BE2C (cell line): Measurements from ENCODE around the gene EEF2K.

Source experiments
- DNase-seq: peaks from one replicate; pipeline ENCODE4 v3.0.0-alpha.2; 2020
- H3K27me3 ChIP-seq: fragments of 250-450 bp; sonication (Bioruptor Pico); 2 replicates; pipeline ENCODE4 v1.5.1; 2020; ENCODE audit warnings: mild to moderate bottlenecking
- H3K36me3 ChIP-seq: fragments of 250-450 bp; sonication (Bioruptor Pico); 2 replicates; pipeline ENCODE4 v1.5.1; 2020; ENCODE audit warnings: mild to moderate bottlenecking
- H3K4me1 ChIP-seq: fragments of 250-450 bp; sonication (Bioruptor Pico); 2 replicates; pipeline ENCODE4 v1.5.1; 2020
- H3K4me3 ChIP-seq: 2 replicates; pipeline ENCODE4 v1.5.1; 2011; ENCODE audit warnings: low read depth, low read length
- H3K9me3 ChIP-seq: fragments of 250-450 bp; sonication (Bioruptor Pico); 2 replicates; pipeline ENCODE4 v1.5.1; 2020
- TF ChIP-seq, protein P1 (sequence below): IDR thresholded peaks from 2 replicates; pipeline ENCODE4 v1.5.1; 2012; ENCODE audit warnings: mild to moderate bottlenecking, low read depth, low read length

EEF2K gene

DNA sequence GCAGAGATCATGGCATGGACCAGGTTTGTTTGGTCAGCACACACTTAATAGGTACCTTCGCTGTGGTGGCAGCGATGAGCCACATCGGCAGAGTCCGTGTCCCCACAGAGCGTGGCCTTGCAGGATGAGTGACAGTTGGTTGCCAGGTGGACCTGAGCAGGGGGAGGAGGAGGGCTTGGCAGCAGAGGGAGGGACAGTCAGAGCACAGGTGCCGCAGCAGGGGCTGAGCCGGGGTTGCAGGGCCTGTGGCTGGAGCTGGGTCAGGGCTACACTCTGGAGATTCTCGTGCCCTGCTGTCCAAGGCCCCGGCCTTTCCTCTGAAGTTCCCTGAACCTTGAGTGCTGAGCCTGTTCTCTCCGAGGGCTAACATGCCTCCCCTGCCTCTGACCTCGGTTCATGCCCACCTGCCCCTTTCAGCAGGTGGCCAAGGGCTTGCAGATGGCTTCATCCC is 116.0 kb downstream of the EEF2K start:
- Histone ChIP-seq H3K36me3 (peaks cover 50% of the 10 kb centered on the region), H3K27me3 (no peaks in the 10 kb centered on the region), H3K4me1 (no peaks in the 10 kb centered on the region), H3K4me3 (no peak overlapping the region), H3K9me3 (no peaks in the 10 kb centered on the region)
- TF ChIP-seq, protein P1, sequence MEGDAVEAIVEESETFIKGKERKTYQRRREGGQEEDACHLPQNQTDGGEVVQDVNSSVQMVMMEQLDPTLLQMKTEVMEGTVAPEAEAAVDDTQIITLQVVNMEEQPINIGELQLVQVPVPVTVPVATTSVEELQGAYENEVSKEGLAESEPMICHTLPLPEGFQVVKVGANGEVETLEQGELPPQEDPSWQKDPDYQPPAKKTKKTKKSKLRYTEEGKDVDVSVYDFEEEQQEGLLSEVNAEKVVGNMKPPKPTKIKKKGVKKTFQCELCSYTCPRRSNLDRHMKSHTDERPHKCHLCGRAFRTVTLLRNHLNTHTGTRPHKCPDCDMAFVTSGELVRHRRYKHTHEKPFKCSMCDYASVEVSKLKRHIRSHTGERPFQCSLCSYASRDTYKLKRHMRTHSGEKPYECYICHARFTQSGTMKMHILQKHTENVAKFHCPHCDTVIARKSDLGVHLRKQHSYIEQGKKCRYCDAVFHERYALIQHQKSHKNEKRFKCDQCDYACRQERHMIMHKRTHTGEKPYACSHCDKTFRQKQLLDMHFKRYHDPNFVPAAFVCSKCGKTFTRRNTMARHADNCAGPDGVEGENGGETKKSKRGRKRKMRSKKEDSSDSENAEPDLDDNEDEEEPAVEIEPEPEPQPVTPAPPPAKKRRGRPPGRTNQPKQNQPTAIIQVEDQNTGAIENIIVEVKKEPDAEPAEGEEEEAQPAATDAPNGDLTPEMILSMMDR = no peak
- DNase-seq = no peak

DNA sequence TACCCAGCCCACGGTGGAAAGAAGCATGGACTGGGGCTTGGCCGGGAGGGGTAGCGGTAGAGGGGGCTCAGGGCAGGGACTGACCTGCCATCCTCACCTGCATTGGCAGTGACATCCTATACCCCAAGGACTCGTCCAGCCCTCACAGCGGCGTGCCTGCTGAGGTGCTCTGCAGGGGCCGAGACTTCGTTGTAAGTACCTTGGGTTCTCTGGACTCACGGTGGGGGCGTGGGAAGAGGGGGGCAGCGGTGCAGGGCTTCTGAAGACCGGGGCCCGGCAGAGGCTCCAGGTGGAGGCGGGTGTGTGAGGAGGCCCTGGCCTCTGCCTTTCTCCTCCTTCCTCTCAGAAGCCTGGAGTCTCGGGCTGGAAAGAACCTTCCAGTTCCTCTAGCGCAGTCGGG is 116.7 kb downstream of the EEF2K start:
- Histone ChIP-seq H3K4me1 (no peaks in the 10 kb centered on the region), H3K27me3 (no peaks in the 10 kb centered on the region), H3K9me3 (no peaks in the 10 kb centered on the region), H3K36me3 (peaks cover 55% of the 10 kb centered on the region), H3K4me3 (no peak overlapping the region)
- DNase-seq = no peak
- TF ChIP-seq, protein P1 = no peak

DNA sequence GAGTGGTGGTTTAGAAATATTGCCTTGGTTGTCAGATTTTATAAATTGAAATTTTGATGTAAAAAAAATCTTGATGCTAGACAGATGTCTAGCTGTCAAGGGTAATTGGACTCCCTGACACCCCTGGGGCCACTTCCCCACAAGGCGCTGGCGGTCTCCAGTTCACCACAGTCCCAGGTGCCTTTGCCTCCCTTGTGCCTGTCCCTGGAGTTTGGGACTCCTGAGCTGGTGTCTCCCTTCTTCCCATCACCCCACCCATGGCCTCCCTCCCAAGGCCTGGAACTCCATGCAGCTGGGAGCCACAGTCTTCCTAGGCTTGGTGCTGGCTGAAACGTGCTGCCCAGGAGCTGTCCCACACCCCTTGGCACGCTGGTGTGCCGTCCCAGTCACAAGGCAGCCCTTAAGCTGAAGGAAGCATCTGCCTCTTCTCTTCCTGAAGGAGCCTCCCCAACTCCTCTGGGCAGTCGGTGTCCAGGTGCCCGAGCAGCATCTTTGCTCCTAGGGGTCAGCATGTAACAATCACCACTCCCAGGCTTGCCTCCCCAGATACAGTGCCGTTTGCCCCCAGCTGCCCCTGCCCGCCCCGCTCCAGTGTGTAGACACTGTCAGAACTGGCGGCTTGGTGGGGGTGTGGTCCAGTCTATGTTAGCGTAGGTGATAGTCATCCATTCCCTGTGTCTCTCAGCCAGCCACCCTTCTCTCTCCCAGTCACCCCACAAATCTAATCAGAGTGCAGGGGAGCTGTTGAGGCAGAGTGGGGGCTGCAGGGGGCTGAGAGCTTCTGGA is 117.3 kb downstream of the EEF2K start:
- TF ChIP-seq, protein P1 = no peak
- no peak for DNase-seq
- Histone ChIP-seq H3K9me3 (no peaks in the 10 kb centered on the region), H3K4me3 (no peak overlapping the region), H3K27me3 (no peaks in the 10 kb centered on the region), H3K4me1 (no peaks in the 10 kb centered on the region), H3K36me3 (peaks cover 52% of the 10 kb centered on the region)

DNA sequence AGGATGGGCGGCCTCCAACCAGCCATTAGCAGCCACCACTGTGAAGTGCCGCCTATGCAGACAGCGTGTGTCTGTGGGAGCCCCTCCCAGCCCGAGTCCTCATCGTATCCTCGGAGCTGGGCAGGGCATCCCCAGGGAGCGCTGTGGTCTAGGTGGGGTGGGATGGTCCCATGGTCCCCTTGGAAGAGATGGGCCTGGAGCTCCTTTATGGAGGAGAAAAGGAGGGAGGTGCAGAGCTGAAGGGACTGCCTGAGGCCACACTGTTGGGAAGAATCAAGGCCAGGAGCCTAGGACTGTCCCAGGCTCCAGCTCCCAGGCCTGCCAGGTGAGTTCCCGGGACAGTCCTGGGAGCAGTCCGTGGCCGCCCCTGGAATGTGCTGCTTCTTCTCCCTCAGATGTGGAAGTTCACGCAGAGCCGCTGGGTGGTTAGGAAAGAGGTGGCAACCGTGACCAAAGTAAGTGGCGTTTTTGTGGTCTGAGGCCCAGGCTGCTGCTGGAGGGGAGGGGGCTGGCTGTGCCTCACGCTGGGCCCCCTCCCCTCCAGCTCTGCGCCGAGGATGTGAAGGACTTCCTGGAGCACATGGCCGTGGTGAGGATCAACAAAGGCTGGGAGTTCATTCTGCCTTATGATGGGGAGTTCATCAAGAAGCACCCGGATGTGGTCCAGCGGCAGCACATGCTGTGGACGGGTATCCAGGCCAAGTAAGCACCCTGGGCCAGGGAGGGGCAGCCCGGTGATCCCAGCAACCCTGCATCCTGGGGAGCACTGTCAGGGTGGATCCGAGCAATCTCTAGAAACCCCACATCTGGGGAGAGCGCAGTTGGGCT is 118.1 kb downstream of the EEF2K start:
- peaks cover 46% of the 10 kb centered on the region for H3K36me3 ChIP-seq

DNA sequence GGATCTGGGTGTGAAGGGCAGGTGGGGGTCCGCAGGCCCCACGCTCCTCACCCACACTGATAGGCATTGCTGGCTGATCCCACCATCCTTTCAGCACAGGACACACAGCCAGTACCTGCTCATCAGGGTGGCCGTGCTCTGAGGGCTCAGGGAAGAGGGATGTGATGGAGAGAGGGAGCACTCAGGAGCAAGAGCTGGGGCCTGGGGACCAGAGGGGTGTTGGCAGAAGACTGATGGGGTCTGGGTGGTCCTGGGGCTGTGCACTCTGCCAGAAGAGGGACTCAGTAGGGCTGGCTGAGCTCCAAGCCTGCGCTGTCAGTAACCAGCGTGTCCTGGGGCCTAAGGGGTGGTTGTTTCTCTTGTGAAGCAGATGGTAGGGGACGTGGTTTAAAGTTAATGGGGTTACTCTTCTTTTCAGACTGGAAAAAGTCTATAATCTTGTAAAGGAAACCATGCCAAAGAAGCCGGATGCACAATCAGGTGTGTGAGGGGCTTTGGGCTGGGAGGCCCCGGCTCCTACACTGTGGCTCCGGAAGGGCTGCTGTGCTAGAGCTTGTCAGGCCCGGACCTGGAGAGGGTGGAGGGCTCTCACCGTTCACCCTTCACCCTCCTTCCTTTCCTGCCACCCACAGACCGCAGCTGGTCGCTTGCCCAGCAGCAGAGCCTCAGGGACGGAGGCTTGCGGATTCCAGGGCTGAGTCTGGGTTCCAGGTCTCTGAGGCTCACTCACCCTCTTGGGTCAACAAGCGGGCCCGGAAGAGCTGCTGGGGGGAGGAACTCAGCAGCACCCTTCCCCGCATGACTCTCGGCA is 118.9 kb downstream of the EEF2K start:
- Histone ChIP-seq H3K27me3 (no peaks in the 10 kb centered on the region), H3K4me1 (no peaks in the 10 kb centered on the region), H3K36me3 (peaks cover 46% of the 10 kb centered on the region), H3K4me3 (no peak overlapping the region), H3K9me3 (no peaks in the 10 kb centered on the region)
- TF ChIP-seq, protein P1 = no peak
- DNase-seq = no peak

More for the DNA sequence above, 118.1 kb downstream of the EEF2K start:
- Histone ChIP-seq H3K4me1 (no peaks in the 10 kb centered on the region), H3K27me3 (no peaks in the 10 kb centered on the region), H3K4me3 (no peak overlapping the region), H3K9me3 (no peaks in the 10 kb centered on the region)
- TF ChIP-seq, protein P1 = no peak
- no peak for DNase-seq
